HepG2 (cell line): ENCODE data around the gene PSKH1. TPM values are rescaled to one million over a fixed set of nuclear protein-coding genes. Genes with fewer than 3 reads are reported as not detected.

Experiments used
- ATF3 ChIP-seq: sonication (generic); formaldehyde crosslinking; IDR thresholded peaks from 2 replicates; pipeline ENCODE4 v1.4.0; 2020; ENCODE audit warnings: missing genetic modification reagents
- BRD4 ChIP-seq: sonication (generic); formaldehyde crosslinking; IDR thresholded peaks from 2 replicates; pipeline ENCODE4 v1.4.0; 2020; ENCODE audit warnings: missing genetic modification reagents
- CHCHD3 ChIP-seq: sonication (generic); formaldehyde crosslinking; IDR thresholded peaks from 2 replicates; pipeline ENCODE4 v1.8.0; 2022; ENCODE audit warnings: mild to moderate bottlenecking, missing genetic modification reagents, moderate library complexity
- DMTF1 ChIP-seq: sonication (generic); formaldehyde crosslinking; IDR thresholded peaks from 2 replicates; pipeline ENCODE4 v1.4.0; 2020; ENCODE audit warnings: mild to moderate bottlenecking, missing genetic modification reagents
- ELF3 ChIP-seq: IDR thresholded peaks from 2 replicates; pipeline ENCODE4 v1.6.1; 2016; ENCODE audit warnings: missing genetic modification reagents, missing compliant biosample characterization
- GZF1 ChIP-seq: sonication (generic); formaldehyde crosslinking; IDR thresholded peaks from 2 replicates; pipeline ENCODE4 v1.5.1; 2020; ENCODE audit warnings: mild to moderate bottlenecking, missing genetic modification reagents
- HMGA1 ChIP-seq: sonication (generic); formaldehyde crosslinking; conservative IDR thresholded peaks from 2 replicates; pipeline ENCODE4 v1.4.0; 2020; ENCODE audit warnings: missing genetic modification reagents
- MED1 ChIP-seq: sonication (generic); formaldehyde crosslinking; IDR thresholded peaks from 2 replicates; pipeline ENCODE4 v1.4.0; 2020; ENCODE audit warnings: missing genetic modification reagents
- MXI1 ChIP-seq: IDR thresholded peaks from 3 replicates; pipeline ENCODE4 v1.6.1; 2012; ENCODE audit warnings: low read depth, low read length, inconsistent platforms, borderline replicate concordance
- MZF1 ChIP-seq: sonication (generic); formaldehyde crosslinking; IDR thresholded peaks from 2 replicates; pipeline ENCODE4 v1.8.1; 2023; ENCODE audit warnings: mild to moderate bottlenecking, missing genetic modification reagents, borderline replicate concordance
- SOX5 ChIP-seq: IDR thresholded peaks from 2 replicates; pipeline ENCODE4 v1.6.1; 2016; ENCODE audit warnings: borderline replicate concordance
- TGIF2 ChIP-seq: IDR thresholded peaks from 2 replicates; pipeline ENCODE4 v1.6.1; 2016; ENCODE audit warnings: control low read depth, missing compliant biosample characterization
- ZBTB21 ChIP-seq: sonication (generic); formaldehyde crosslinking; IDR thresholded peaks from 2 replicates; pipeline ENCODE4 v1.4.0; 2020; ENCODE audit warnings: missing genetic modification reagents
- ZFY ChIP-seq: sonication (generic); formaldehyde crosslinking; IDR thresholded peaks from 2 replicates; pipeline ENCODE4 v1.4.0; 2020; ENCODE audit warnings: missing genetic modification reagents
- ZNF263 ChIP-seq: sonication (generic); formaldehyde crosslinking; IDR thresholded peaks from 2 replicates; pipeline ENCODE4 v1.4.0; 2020; ENCODE audit warnings: missing genetic modification reagents
- ZNF574 ChIP-seq: sonication (generic); formaldehyde crosslinking; IDR thresholded peaks from 2 replicates; pipeline ENCODE4 v1.4.0; 2020; ENCODE audit warnings: missing genetic modification reagents
- polyA plus RNA-seq, 8 experiments: library from polyadenylated mRNA; depleted of rRNA in 3 of 8; stranded (reverse) in 7 of 8; unstranded in 1 of 8; fragments of >200 nt; fragmentation: Illumina TruSeq in 4 of 8; extraction: Trizol in 4 of 8; gene quantifications; 2 replicates each; pipeline versions ENCODE4 v1.2.1 to v1.2.3, GENCODE V29; 2011 to 2016; ENCODE audit warnings: low read depth in 4 of 8, missing spikeins in 1 of 8, mixed read lengths in 1 of 8; ENCODE audit not compliant: insufficient read depth in 1 of 8
- total RNA-seq, 5 experiments: library from RNA; depleted of rRNA; stranded (reverse); fragments of >200 nt; fragmentation: Illumina TruSeq; extraction: Trizol; gene quantifications; 2 replicates each; pipeline ENCODE4 v1.2.3, GENCODE V29; 2016; ENCODE audit warnings: low read depth in 1 of 5
- TF ChIP-seq, protein P1 (sequence below), 2 experiments: sonication (generic) in 1 of 2; formaldehyde crosslinking in 1 of 2; IDR thresholded peaks; 2 replicates each; pipeline versions ENCODE4 v1.4.0 to v1.6.1; 2018 to 2020; ENCODE audit warnings: missing genetic modification reagents in 2 of 2, borderline replicate concordance in 1 of 2, low read depth in 1 of 2, mild to moderate bottlenecking in 1 of 2, missing biosample characterization in 1 of 2
- TF ChIP-seq, protein P2 (sequence below): IDR thresholded peaks from 2 replicates; pipeline ENCODE4 v1.4.0; 2020; ENCODE audit warnings: mild to moderate bottlenecking, missing genetic modification reagents

Gene PSKH1
- total and polyA plus RNA-seq, 2 of the 13 experiments (the other 11 are each of a cell fraction or from before 2014, with no cell fraction given): 8.4 to 19.1 TPM

DNA sequence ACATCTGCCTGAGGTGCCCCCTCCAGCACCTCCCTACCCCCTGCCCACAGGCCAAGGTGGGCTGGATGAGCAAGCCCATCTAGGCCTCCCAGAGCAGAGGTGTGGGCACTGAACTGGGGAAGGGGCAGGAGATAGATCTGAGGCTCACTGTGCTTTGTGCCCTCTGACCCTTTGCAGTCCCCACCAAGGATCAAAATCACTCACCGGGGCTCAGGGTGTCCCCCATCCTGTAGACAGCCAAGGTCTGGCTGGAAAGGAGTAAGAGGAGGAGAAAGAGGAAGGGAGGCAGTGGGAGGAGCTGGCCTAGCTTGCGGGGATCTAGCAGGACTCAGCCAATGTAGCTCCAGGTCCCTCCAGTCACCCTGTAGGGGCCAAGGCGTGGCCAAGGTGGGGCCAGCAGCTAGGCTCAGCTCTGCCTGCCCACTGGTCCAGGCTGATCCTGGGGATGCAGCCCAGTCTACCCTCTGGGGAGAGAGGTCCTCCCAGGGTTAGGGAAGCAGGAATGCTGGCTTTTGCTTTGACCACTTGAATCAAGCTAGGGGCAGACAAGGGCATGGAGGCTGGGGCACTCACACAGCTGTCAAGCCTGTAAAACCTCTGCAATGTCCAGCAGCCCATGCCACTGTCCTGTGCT is 73.6 kb downstream of the PSKH1 start (continued):
- TF ChIP-seq, protein P1, sequence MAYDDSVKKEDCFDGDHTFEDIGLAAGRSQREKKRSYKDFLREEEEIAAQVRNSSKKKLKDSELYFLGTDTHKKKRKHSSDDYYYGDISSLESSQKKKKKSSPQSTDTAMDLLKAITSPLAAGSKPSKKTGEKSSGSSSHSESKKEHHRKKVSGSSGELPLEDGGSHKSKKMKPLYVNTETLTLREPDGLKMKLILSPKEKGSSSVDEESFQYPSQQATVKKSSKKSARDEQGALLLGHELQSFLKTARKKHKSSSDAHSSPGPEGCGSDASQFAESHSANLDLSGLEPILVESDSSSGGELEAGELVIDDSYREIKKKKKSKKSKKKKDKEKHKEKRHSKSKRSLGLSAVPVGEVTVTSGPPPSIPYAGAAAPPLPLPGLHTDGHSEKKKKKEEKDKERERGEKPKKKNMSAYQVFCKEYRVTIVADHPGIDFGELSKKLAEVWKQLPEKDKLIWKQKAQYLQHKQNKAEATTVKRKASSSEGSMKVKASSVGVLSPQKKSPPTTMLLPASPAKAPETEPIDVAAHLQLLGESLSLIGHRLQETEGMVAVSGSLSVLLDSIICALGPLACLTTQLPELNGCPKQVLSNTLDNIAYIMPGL (CRISPR knock-in tag; IDR thresholded peaks at IDR 0.05; ENCODE audit: borderline replicate concordance in 1 of 2, low read depth in 1 of 2): peak; percentile 3 to 53; a peak in 1 of 4 replicates
- peak; percentile 87 for TF ChIP-seq ZNF263
- 0 out of 2 replicates have a peak, but pooled peaks have one; percentile 46 for TF ChIP-seq TGIF2 (CRISPR knock-in tag)
- no peak for TF ChIP-seq SOX5
- 0 out of 2 replicates have a peak, but pooled peaks have one; percentile 7 for TF ChIP-seq GZF1 (CRISPR knock-in tag)
- no peak for TF ChIP-seq BRD4
- 0 out of 2 replicates have a peak, but pooled peaks have one; percentile 80 for TF ChIP-seq MZF1 (CRISPR knock-in tag)
- 0 out of 2 replicates have a peak, but pooled peaks have one; percentile 4 for TF ChIP-seq ATF3
- no peak for TF ChIP-seq MXI1
- no peak for TF ChIP-seq ZBTB21
- no peak for TF ChIP-seq ELF3 (CRISPR knock-in tag)
- peak; percentile 24 for TF ChIP-seq MED1 (CRISPR knock-in tag)
- no peak for TF ChIP-seq DMTF1 (CRISPR knock-in tag)
- no peak; the same call in 1 of the 2 replicates for TF ChIP-seq CHCHD3 (CRISPR knock-in tag)
- no peak; the same call in none of the 2 replicates for TF ChIP-seq ZFY (CRISPR knock-in tag)
- TF ChIP-seq ZNF574 (CRISPR knock-in tag): peak; percentile 50; the same call in 1 of the 2 replicates
- TF ChIP-seq HMGA1 (CRISPR knock-in tag): no peak
- TF ChIP-seq, protein P2, sequence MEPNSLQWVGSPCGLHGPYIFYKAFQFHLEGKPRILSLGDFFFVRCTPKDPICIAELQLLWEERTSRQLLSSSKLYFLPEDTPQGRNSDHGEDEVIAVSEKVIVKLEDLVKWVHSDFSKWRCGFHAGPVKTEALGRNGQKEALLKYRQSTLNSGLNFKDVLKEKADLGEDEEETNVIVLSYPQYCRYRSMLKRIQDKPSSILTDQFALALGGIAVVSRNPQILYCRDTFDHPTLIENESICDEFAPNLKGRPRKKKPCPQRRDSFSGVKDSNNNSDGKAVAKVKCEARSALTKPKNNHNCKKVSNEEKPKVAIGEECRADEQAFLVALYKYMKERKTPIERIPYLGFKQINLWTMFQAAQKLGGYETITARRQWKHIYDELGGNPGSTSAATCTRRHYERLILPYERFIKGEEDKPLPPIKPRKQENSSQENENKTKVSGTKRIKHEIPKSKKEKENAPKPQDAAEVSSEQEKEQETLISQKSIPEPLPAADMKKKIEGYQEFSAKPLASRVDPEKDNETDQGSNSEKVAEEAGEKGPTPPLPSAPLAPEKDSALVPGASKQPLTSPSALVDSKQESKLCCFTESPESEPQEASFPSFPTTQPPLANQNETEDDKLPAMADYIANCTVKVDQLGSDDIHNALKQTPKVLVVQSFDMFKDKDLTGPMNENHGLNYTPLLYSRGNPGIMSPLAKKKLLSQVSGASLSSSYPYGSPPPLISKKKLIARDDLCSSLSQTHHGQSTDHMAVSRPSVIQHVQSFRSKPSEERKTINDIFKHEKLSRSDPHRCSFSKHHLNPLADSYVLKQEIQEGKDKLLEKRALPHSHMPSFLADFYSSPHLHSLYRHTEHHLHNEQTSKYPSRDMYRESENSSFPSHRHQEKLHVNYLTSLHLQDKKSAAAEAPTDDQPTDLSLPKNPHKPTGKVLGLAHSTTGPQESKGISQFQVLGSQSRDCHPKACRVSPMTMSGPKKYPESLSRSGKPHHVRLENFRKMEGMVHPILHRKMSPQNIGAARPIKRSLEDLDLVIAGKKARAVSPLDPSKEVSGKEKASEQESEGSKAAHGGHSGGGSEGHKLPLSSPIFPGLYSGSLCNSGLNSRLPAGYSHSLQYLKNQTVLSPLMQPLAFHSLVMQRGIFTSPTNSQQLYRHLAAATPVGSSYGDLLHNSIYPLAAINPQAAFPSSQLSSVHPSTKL: 0 out of 2 replicates have a peak, but pooled peaks have one; percentile 7
